GM23248 (cell line): ENCODE results near the gene MTA3.

Experiments
- EZH2 ChIP-seq: fragments of 200-600 bp; sonication (generic); IDR thresholded peaks from 2 replicates; pipeline ENCODE4 v1.6.1; 2018; ENCODE audit warnings: antibody characterized with exemption, mild to moderate bottlenecking; ENCODE audit not compliant: insufficient read depth, poor library complexity, severe bottlenecking
- EZH2phosphoT487 ChIP-seq: fragments of 200-600 bp; sonication (generic); IDR thresholded peaks from 2 replicates; pipeline ENCODE4 v1.6.1; 2018; ENCODE audit warnings: antibody characterized with exemption, moderate library complexity, mild to moderate bottlenecking, low read depth; ENCODE audit not compliant: insufficient read depth

GRCh38 chr2:42801381-42801780 lies 232.9 kb downstream of the MTA3 start:
- TF ChIP-seq EZH2 = no peak
- TF ChIP-seq EZH2phosphoT487 = no peak
